HepG2 (cell line): ENCODE data around the gene KXD1. TPM values are rescaled to one million over a fixed set of nuclear protein-coding genes. Genes with fewer than 3 reads are reported as not detected.

Experiments
- AKAP8 ChIP-seq: sonication (generic); formaldehyde crosslinking; IDR thresholded peaks from 2 replicates; pipeline ENCODE4 v1.5.1; 2020; ENCODE audit warnings: mild to moderate bottlenecking, missing genetic modification reagents
- FOXM1 ChIP-seq: sonication (generic); formaldehyde crosslinking; IDR thresholded peaks from 2 replicates; pipeline ENCODE4 v1.5.0; 2020; ENCODE audit warnings: missing genetic modification reagents
- KLF11 ChIP-seq: IDR thresholded peaks from 2 replicates; pipeline ENCODE4 v1.6.1; 2016; ENCODE audit warnings: missing compliant biosample characterization
- MEIS1 ChIP-seq: sonication (generic); formaldehyde crosslinking; IDR thresholded peaks from 2 replicates; pipeline ENCODE4 v1.9.0; 2021; ENCODE audit warnings: mild to moderate bottlenecking, missing genetic modification reagents, moderate library complexity, borderline replicate concordance
- MTF1 ChIP-seq: sonication (generic); formaldehyde crosslinking; IDR thresholded peaks from 2 replicates; pipeline ENCODE4 v1.5.0; 2020; ENCODE audit warnings: missing genetic modification reagents
- MYNN ChIP-seq: sonication (generic); formaldehyde crosslinking; IDR thresholded peaks from 2 replicates; pipeline ENCODE4 v1.4.0; 2020; ENCODE audit warnings: mild to moderate bottlenecking, low read depth, missing genetic modification reagents
- NBN ChIP-seq: fragments of 450-650 bp; conservative IDR thresholded peaks from 2 replicates; pipeline ENCODE4 v1.6.1; 2017
- REL ChIP-seq: sonication (generic); formaldehyde crosslinking; conservative IDR thresholded peaks from 2 replicates; pipeline ENCODE4 v1.8.0; 2022; ENCODE audit warnings: mild to moderate bottlenecking, missing genetic modification reagents, moderate library complexity
- ZBTB42 ChIP-seq: sonication (generic); formaldehyde crosslinking; IDR thresholded peaks from 2 replicates; pipeline ENCODE4 v1.5.0; 2020; ENCODE audit warnings: mild to moderate bottlenecking, missing genetic modification reagents
- ZMAT3 ChIP-seq: sonication (generic); formaldehyde crosslinking; conservative IDR thresholded peaks from 2 replicates; pipeline ENCODE4 v1.7.0; 2021; ENCODE audit warnings: missing genetic modification reagents
- ZNF44 ChIP-seq: sonication (generic); formaldehyde crosslinking; IDR thresholded peaks from 2 replicates; pipeline ENCODE4 v1.5.1; 2020; ENCODE audit warnings: mild to moderate bottlenecking, missing genetic modification reagents
- ZNF614 ChIP-seq: IDR thresholded peaks from 2 replicates; pipeline ENCODE4 v1.6.1; 2018; ENCODE audit warnings: missing biosample characterization, missing genetic modification reagents, inconsistent platforms, borderline replicate concordance
- ZNF713 ChIP-seq: sonication (generic); formaldehyde crosslinking; IDR thresholded peaks from 2 replicates; pipeline ENCODE4 v1.4.0; 2020; ENCODE audit warnings: mild to moderate bottlenecking, missing genetic modification reagents
- polyA plus RNA-seq, 8 experiments: library from polyadenylated mRNA; depleted of rRNA in 3 of 8; stranded (reverse) in 7 of 8; unstranded in 1 of 8; fragments of >200 nt; fragmentation: Illumina TruSeq in 4 of 8; extraction: Trizol in 4 of 8; gene quantifications; 2 replicates each; pipeline versions ENCODE4 v1.2.1 to v1.2.3, GENCODE V29; 2011 to 2016; ENCODE audit warnings: low read depth in 4 of 8, missing spikeins in 1 of 8, mixed read lengths in 1 of 8; ENCODE audit not compliant: insufficient read depth in 1 of 8
- total RNA-seq, 5 experiments: library from RNA; depleted of rRNA; stranded (reverse); fragments of >200 nt; fragmentation: Illumina TruSeq; extraction: Trizol; gene quantifications; 2 replicates each; pipeline ENCODE4 v1.2.3, GENCODE V29; 2016; ENCODE audit warnings: low read depth in 1 of 5
- TF ChIP-seq, protein P1 (sequence below): IDR thresholded peaks from 2 replicates; pipeline ENCODE4 v1.6.1; 2016; ENCODE audit warnings: control low read depth
- TF ChIP-seq, protein P2 (sequence below): sonication (generic); formaldehyde crosslinking; IDR thresholded peaks from 2 replicates; pipeline ENCODE4 v1.8.1; 2023; ENCODE audit warnings: mild to moderate bottlenecking, moderate library complexity, missing genetic modification reagents
- TF ChIP-seq, protein P3 (sequence below): sonication (generic); formaldehyde crosslinking; IDR thresholded peaks from one replicate; pipeline ENCODE4 v1.5.1; 2020; ENCODE audit warnings: mild to moderate bottlenecking, missing genetic modification reagents; ENCODE audit errors: not compliant biosample characterization
- TF ChIP-seq, protein P4 (sequence below): sonication (generic); formaldehyde crosslinking; IDR thresholded peaks from 2 replicates; pipeline ENCODE4 v1.4.0; 2020; ENCODE audit warnings: missing genetic modification reagents
- TF ChIP-seq, protein P5 (sequence below): sonication (generic); formaldehyde crosslinking; IDR thresholded peaks from 2 replicates; pipeline ENCODE4 v1.5.1; 2020; ENCODE audit warnings: missing genetic modification reagents, mild to moderate bottlenecking, borderline replicate concordance

KXD1 gene
- total and polyA plus RNA-seq, 2 of the 13 experiments (the other 11 are each of a cell fraction or from before 2014, with no cell fraction given): 44.6 to 143 TPM

DNA sequence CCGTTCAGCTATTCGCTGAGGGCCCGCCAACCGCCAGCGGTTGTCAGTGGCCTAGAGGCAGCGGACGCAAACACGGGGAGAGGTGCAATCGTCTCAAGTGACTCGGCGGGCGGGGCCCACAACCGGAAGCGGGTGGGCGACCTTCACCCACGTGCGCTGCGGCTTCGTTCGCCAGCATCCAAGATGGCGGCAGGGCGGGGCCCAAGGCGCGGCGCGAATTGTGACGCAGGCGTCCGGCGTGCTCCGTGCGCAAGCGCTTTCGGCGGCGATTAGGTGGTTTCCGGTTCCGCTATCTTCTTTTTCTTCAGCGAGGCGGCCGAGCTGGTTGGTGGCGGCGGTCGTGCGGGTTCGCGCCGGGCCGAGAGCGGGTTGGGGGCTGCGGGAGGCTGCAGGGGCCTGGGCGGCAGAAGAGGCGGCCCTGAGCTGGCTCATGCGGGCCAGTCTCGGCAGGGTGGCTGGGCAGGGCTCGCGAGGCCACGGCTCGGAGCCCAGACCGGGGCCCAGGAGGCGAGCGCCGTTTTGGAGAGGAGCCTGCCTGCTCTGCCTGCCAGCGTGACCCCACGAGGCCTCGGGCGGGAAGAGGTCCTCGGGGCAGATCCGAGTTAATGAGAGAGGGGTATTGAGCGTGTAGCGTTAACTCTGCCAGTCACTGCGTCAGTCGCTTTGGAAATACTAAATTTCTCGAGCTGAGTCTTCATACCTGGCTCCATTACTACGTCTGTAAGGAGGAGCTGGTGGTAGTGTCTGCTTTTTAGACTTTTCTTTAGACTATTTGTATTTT lies 14.1 kb downstream of the KXD1 start, which contains the start of gene UBA52 (continued):
- peak; percentile 61 for TF ChIP-seq ZMAT3 (CRISPR knock-in tag)
- peak; percentile 80; the same call in 1 of the 2 replicates for TF ChIP-seq REL
- peak; percentile 94 for TF ChIP-seq ZNF614 (CRISPR knock-in tag)
- TF ChIP-seq KLF11 (CRISPR knock-in tag): 0 out of 2 replicates have a peak, but pooled peaks have one; percentile 52
- TF ChIP-seq, protein P1, sequence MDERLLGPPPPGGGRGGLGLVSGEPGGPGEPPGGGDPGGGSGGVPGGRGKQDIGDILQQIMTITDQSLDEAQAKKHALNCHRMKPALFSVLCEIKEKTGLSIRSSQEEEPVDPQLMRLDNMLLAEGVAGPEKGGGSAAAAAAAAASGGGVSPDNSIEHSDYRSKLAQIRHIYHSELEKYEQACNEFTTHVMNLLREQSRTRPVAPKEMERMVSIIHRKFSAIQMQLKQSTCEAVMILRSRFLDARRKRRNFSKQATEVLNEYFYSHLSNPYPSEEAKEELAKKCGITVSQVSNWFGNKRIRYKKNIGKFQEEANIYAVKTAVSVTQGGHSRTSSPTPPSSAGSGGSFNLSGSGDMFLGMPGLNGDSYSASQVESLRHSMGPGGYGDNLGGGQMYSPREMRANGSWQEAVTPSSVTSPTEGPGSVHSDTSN (CRISPR knock-in tag): no peak
- TF ChIP-seq NBN: no peak
- no peak for TF ChIP-seq ZNF44 (CRISPR knock-in tag)
- peak; percentile 55; the same call in 1 of the 2 replicates for TF ChIP-seq MYNN (CRISPR knock-in tag)
- TF ChIP-seq ZBTB42 (CRISPR knock-in tag): peak; percentile 83; the same call in 1 of the 2 replicates
- no peak; the same call in 1 of the 2 replicates for TF ChIP-seq MEIS1 (CRISPR knock-in tag)
- peak; percentile 57; the same call in 1 of the 2 replicates for TF ChIP-seq AKAP8 (CRISPR knock-in tag)
- no peak; the same call in 1 of the 2 replicates for TF ChIP-seq MTF1
- TF ChIP-seq ZNF713 (CRISPR knock-in tag): no peak
- TF ChIP-seq, protein P2, sequence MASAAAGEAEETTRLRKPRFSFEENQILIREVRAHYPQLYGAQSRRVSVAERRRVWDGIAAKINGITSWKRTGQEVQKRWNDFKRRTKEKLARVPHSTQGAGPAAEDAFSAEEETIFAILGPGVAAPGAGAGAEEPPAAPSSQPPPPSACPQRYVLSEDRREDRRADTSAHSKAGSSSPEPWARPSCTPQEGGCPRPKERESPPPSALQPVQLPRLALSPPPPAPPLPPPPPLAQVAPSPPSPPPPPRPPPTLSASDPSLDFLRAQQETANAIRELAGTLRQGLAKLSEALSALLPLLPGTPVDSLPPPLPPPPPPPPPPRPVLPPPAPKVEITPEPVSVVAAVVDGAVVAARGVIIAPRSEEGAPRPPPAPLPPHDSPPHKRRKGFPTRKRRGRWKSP (CRISPR knock-in tag): peak; percentile 94
- TF ChIP-seq, protein P3, sequence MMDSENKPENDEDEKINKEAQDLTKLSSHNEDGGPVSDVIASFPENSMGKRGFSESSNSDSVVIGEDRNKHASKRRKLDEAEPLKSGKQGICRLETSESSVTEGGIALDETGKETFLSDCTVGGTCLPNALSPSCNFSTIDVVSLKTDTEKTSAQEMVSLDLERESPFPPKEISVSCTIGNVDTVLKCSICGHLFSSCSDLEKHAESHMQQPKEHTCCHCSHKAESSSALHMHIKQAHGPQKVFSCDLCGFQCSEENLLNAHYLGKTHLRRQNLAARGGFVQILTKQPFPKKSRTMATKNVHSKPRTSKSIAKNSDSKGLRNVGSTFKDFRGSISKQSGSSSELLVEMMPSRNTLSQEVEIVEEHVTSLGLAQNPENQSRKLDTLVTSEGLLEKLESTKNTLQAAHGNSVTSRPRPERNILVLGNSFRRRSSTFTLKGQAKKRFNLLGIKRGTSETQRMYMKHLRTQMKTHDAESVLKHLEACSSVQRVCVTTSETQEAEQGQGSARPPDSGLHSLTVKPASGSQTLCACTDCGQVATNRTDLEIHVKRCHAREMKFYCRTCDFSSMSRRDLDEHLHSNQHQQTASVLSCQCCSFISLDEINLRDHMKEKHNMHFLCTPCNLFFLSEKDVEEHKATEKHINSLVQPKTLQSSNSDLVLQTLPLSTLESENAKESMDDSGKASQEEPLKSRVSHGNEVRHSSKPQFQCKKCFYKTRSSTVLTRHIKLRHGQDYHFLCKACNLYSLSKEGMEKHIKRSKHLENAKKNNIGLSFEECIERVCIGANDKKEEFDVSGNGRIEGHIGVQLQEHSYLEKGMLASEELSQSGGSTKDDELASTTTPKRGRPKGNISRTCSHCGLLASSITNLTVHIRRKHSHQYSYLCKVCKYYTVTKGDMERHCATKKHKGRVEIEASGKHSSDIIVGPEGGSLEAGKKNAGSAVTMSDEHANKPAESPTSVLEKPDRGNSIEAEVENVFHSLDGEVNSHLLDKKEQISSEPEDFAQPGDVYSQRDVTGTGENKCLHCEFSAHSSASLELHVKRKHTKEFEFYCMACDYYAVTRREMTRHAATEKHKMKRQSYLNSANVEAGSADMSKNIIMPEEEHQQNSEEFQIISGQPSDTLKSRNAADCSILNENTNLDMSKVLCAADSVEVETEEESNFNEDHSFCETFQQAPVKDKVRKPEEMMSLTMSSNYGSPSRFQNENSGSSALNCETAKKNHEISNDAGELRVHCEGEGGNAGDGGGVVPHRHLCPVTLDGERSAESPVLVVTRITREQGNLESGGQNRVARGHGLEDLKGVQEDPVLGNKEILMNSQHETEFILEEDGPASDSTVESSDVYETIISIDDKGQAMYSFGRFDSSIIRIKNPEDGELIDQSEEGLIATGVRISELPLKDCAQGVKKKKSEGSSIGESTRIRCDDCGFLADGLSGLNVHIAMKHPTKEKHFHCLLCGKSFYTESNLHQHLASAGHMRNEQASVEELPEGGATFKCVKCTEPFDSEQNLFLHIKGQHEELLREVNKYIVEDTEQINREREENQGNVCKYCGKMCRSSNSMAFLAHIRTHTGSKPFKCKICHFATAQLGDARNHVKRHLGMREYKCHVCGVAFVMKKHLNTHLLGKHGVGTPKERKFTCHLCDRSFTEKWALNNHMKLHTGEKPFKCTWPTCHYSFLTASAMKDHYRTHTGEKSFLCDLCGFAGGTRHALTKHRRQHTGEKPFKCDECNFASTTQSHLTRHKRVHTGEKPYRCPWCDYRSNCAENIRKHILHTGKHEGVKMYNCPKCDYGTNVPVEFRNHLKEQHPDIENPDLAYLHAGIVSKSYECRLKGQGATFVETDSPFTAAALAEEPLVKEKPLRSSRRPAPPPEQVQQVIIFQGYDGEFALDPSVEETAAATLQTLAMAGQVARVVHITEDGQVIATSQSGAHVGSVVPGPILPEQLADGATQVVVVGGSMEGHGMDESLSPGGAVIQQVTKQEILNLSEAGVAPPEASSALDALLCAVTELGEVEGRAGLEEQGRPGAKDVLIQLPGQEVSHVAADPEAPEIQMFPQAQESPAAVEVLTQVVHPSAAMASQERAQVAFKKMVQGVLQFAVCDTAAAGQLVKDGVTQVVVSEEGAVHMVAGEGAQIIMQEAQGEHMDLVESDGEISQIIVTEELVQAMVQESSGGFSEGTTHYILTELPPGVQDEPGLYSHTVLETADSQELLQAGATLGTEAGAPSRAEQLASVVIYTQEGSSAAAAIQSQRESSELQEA (CRISPR knock-in tag): no peak
- no peak for TF ChIP-seq FOXM1 (CRISPR knock-in tag)
- TF ChIP-seq, protein P4, sequence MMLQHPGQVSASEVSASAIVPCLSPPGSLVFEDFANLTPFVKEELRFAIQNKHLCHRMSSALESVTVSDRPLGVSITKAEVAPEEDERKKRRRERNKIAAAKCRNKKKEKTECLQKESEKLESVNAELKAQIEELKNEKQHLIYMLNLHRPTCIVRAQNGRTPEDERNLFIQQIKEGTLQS (CRISPR knock-in tag): peak; percentile 9; the same call in 1 of the 2 replicates
- TF ChIP-seq, protein P5, sequence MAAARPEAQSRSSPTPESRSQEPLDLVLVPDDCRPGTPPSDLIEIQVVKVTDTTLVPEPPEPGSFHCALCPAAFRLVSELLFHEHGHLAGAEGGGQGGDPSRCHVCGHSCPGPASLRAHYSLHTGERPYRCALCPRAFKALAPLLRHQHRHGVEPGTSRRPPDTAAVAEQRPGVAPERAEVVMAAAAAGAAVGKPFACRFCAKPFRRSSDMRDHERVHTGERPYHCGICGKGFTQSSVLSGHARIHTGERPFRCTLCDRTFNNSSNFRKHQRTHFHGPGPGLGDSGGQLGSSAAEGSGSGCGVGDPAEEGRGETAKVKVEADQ (CRISPR knock-in tag): peak; percentile 91
